Measurements from ENCODE around the gene LRRC9.

DNA sequence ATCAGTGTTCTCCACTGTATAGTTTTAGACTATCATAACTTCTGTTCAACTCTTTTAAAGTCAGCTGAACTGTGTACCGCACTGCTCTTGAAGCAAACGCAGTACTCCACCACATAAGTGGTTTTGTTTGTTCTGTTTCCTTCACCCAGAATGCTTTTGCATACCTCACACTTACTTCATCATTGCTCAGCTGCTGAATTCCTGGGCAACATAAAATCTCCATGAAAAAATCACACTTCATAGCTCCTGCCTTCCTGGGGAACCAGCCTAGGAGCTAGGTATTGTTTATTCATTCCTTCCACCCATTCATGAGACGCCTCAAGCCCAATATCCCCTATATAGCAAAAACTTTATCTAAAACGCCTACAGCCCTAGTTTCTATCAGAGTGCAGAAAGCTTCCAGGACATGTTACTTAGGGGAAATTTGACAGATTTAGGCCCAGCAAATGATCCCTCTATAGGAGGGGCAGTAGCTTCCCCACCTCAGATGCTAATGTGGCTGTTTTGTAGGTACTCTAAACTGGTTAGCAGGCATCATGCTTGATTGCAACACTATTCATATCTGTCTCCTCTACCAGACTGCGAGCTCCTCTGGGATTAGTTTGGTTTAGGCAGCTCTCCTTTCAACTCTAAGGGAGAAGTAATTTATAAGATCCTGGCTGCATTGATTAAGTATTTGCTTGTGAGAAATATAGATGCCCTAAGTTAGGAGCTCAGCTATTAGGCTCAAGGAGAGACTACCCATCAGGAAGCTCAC, 44.5 kb downstream of the LRRC9 start:
- TF ChIP-seq CTCF (IDR thresholded peaks at IDR 0.05 in 4 of 5, conservative IDR thresholded peaks at IDR 0.05 in 1 of 5) (no peak), POLR2A (IDR thresholded peaks at IDR 0.05) (no peak)

All from gastrocnemius medialis (tissue), 4 donors.